HG03135 (cell line): ENCODE measurements around the gene XIRP1.
"Not testable (repeated sequence)": the region's sequence is repeated elsewhere in the genome, so short reads cannot be mapped to it uniquely, and the experiment has no call there.

ENCODE experiments used
- ATAC-seq: cut with Tn5 transposase; IDR thresholded peaks from one replicate; pipeline ENCODE4 v1.9.1; 2021; ENCODE audit warnings: mild to moderate bottlenecking, moderate library complexity; ENCODE audit not compliant: unreplicated experiment

The XIRP1 gene

DNA sequence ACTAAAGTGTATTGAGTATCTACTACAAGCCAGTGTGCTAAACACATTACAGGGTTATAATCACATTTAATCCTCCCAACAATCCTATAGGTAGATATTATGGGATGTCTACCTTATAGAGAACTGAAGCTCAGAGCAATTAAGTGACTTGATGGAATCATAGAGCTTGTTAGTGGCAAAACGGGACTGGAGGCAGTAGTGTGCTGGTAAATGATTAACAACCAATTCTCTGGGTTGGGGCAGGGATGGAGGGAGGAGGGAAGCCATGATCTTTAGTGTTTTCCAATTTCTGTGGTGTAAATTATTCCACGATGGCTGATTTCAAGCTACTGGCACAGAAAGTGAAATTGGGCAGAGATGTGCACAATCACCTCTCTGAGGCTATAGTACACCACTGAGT lies 20.5 kb downstream of the XIRP1 start:
- ATAC-seq = no peak

DNA sequence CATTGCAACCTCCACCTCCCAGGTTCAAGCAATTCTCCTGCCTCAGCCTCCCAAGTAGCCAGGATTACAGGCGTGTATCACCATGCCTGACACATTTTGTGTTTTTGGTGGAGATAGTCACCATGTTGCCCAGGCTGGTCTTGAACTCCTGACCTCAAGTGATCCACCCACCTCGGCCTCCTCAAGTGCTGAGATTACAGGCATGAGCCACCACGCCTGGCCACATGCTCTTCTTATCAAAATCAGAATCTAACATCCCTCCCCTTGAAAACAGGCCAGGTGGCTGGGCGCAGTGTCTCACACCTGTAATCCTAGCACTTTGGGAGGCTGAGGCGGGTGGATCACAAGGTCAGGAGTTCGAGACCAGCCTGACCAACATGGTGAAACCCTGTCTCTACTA lies 21.5 kb downstream of the XIRP1 start:
- ATAC-seq = not testable (repeated sequence)

DNA sequence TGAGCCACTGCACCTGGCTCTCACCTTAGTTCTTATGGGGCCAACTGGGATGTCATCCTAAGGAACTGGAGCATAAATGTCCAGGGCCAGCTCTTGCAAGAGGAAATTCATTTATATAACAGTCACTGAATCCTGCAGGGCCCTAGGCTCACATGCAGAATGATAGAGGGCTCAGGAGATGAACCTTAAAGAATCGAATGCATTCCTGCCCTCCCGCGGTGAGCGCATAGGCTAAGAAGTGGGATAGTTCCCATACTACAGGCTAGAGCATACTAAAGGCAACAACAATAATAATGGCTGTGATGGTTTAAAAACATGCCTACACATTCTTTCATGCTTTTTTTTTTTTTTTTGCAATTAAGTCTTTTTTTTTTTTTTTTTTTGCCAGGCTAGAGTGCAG lies 21.9 kb downstream of the XIRP1 start:
- ATAC-seq = no peak

DNA sequence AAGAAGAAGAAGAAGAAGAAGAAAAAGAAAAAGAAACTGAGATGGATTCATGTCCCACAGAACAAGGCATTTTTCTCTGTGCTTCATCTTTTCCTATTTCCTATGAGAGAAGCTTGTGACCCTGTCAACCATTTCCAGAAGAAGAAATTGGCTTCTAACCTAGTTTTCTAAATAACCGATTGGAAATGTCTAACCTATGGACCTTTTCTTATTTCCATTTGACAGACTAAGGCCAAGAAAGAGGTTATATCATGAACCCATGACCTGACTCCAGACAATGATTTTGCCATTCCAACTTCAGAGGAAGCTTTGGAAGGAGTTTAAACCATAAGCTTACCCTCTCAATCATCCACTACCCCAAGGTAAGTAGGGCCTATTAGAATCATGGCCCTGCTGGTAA lies 22.7 kb downstream of the XIRP1 start:
- ATAC-seq = no peak

DNA sequence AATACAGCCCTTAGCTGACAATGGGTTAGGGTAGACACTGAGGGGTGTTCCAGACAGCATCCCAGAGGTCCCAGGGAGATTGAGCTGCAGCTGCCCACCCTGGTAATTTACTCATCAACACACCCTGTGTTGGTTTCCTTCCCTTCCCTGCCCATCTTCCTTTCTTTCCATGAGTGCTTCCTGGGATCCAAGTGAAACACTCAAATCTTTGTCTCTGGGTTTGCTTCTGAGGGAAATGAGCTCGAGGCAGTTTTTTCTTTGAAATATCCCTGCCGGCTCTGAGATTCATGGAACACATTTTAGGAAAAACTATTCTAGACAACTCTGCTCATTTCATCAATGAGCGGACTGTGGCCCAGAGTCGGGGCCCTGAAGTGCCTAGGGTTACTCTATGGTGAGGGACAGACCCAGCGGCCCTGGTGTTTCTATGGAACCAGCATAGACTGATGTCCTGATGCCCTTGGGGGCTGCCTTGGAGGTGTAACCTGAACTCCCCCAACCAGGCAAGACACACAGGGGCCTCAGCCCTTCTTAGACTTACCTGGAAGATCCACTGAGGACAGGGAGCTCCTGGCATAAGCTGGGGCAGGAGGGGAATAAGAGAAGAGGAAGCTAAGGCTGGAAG lies 24.1 kb downstream of the XIRP1 start:
- ATAC-seq = no peak

DNA sequence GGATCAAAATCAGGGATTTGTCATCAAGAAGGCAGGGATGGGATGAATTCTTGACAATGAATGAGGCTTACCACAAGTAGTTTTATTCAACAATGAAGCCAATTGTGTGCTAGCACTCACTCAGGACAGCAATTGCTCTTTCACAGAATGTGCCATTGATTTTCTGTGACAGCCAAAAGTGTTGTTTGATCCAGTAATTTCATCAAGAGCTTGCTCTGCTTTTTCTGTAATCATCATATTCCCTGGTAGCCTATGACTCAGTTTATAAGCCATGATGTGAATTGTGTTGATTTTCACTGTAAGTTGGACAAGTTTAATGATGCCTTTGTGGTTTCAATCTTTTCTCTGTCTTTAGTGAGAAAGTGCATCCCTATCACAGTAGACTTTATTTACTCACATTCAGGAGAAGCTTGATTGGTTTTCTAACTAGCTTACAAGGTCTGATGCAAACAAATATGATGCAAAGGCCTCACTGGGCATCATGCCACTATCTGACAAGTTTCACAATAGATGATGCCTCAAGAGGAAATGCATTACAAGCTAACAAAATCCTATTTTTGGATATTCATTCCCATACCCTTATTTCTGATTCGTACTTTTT lies 25.4 kb downstream of the XIRP1 start:
- no peak for ATAC-seq

DNA sequence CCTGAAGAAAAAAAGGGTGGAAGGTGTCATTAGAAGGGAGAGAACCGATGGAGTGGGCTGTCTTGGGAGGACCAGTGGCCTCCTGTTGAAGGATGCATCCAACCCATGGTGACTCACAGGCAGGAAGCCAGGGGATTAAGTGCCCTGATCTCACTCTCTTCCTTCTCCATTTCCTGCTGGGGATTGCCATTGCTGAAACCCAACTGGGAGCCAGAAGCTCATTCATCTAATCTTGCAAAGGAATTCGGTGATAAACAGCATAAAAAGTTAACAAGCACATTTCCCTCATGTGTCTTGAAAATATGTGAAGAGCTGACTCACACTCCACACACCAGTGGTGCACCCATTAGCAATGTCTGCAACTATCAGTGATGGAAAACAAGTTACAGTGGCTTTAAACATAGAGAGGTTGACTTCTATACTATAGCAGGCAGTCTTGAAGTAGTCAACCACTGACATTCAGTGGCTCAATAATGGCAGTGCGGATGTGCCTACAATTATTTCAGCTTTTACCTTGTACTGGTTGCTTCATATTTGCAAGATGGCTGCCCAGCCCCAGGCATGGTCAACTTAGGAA lies 26.2 kb downstream of the XIRP1 start:
- ATAC-seq = no peak

DNA sequence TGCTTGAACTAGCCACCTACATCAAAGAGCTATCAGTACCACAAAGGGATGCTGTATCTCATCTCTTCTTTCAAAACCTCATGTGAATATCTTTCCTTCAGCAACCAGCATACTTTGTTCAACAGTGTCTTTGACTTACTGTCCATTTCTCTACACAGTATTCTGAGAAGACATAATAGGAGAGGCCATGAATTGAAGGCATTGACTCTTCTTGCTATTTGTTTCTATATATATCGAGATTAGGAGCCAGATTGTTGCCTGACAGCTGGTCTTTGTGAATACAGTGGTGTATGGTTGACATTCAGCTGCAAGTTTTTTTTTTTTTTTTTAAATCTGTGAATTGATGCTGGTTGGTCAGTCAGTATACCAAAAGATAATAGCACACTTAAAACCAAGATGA lies 26.9 kb downstream of the XIRP1 start:
- no peak for ATAC-seq

DNA sequence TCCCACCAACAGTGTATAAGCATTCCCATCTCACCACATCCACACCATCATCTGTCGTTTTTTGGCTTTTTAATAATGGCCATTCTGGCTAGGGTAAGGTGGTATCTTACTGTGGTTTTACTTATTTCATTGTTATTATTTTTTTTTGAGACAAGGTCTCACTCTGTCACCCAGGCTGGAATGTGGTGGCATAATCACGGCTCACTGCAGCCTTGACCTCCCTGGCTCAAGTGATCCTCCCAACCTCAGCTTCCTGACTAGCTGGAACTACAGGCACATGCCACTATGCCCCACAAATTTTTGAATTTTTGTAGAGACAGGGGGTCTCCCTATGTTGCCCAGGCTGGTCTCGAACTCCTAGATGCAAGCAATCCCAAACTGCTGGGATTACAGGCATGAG lies 28.0 kb downstream of the XIRP1 start:
- no peak for ATAC-seq

DNA sequence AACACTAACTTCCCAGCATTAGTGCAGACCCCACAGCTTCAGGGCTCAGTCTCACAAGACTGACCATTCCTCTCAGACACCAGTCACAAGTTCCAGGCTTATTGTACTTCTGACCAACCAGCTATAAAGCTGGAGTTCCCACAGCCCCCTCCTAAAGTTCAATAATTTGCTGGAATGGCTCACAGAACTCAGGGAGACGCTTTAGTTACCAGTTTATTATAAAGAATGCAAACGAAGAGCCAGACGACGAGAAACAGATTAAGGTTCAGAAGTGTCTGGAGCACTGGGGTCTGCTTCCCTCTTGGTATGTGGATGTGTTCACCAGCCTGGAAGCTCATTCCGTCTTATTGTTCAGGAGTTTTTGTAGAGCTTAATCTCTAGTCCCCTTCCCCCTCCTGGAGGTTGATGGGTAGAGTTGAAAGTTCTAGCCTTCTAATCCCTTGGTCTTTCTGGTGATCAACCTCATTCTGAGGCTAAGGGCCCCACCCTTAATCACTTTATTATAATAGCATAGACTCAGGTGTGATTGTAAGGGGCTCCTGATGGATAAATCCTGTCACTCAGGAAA lies 34.2 kb downstream of the XIRP1 start:
- ATAC-seq = no peak

DNA sequence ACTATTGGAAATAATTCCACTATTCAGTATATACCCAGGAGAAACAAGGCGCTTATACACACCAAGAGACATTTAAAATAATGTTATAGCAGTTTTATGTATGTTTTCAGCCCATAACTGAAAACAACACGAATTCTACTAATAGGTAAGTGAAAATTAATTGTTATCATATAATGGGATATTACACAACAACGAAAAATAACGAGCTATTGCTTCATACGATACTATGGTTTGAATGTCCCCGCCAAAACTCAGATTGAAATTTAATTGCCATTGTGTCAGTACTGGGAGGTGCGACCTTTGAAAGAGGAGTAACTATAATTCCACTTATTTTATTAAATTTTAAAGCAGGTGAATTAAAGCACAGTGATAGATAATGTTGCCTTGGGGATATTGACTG lies 35.0 kb downstream of the XIRP1 start:
- no peak for ATAC-seq

DNA sequence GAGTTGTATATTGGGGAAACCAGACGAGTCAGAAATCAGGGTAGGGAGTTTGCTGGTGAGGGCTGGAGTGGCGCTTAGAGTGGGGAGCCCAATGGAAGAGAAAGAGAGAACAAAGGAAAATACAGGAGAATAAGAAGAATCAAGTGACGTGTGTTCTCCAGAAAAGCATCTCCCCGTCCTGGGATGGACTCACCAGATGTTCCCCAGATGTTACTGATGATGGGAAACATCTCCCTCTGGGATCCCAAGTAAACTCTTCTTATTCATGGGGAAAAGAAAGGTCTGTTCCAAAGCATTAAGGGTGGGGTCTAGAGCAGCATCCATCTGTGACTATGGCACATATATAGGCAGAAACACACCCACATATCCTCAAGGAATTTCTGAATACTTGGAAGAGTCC lies 36.0 kb downstream of the XIRP1 start:
- ATAC-seq = no peak

DNA sequence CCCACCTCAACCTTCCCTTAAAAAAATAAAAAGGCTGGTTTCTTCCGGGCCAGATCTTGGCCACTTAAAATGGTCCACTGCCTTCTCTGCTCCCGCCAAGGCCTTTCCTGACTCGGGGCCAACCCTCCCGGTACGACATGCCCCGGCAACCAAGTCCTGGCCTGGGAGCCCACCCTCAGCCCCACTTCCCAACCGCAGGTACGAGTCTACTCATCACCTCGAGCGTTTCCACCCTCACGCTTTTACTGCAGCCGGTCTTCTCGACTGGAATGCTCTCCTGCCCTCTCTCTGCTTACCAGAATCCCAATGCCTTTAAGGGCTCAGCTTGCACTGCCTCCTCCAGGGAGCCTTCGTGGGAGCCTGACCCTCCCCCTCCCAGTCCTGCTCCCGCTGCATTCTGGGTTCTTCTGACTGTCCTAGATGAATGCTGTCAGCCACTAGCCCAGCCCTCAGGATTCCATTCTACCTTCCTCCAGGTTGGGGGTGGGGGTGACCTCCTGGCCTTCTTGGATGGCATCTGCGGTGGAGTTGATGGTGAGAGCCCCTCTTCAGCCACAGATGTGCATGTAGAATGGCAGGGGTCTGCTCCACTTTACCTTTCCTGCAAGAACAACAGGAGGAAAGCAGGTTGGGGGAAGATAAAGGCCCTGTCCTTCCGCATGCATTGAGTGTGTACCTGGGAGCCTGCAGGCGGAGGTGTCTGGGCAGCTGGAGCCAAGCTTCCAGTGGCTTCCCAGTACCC lies 37.9 kb downstream of the XIRP1 start:
- no peak for ATAC-seq

DNA sequence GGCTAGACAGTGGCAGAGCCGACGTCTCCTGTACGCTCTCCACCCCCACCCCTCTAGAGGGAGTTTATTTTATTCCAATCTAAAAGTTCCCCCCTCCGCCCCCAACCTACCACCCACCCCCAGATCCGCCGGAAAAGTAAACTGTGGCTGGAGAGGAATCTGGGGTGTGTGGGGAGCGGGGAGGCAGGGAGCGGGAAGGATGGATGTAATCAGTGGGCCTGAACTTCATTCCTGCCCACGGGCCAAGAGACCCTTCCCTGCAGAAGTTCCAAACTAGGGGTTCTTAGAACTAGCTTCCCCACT lies 38.5 kb downstream of the XIRP1 start:
- no peak for ATAC-seq

DNA sequence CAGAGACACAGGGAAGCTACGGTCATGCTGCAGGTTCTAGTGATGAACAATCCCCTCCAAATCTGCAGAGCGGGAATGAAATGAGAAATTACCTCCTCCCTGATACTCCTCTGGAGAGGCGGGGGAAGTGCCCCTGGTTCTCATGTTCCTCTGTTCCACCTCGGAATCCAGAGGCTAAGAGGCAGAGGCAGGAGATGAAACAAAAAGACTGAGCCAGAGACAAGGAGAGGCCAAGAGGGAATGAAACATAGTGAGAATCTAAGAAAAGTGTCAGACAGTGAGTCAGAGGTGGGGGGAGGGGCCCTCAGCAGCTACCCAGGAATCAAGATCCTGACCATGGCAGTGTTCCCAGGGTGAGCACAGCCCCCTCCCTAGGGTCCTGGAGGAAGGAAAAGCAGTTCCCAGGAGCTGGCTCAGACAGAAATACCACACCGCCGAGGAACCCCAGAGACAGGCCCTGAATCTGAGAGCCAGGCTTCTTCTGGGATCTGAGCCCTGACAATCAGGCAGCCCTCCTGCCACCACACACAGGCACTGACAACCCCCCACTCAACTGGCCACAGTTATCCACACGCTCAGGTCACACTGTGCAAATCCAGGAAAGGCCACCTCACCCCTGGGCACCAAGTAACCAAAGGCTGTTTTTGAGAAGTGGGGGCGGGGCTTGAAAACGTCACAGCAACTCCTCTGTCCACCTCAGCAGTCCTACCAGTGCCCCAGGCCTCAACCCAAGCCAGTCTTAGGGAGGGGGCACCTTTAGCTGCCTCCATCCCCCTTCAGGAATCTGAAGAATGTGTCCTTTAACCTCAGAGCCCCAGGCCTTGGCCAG lies 41.4 kb downstream of the XIRP1 start:
- ATAC-seq = no peak

DNA sequence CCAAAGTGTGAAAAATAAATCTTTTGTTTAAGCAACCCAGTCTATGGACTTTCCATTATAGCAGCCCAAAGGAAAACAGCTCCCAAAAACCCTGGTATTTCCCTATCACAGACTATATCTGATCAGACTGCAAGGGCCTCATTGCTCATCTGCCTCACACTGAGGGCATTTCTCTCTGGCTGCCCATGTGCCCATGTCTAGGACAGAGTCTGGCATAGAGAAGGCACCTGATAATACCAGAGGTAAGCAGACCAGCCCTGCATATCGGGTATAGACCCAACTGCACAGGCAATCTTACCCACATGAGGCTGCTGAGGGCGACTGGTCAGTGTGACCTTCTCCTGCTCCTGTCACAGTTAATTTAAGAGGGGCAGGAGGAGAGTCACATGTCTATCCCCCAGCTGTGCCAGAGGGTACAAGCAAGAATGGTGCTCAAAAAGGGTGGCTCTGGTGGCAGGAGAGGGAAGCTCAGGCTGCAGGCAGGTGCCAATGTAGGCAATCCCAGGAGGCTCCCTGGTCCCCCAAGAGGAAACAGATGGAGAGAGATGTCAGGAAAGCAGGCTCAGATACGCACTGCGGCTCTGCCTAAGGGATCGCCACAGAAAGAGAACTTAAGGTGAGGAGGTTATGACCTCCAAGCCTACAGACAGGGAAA lies 42.1 kb downstream of the XIRP1 start:
- no peak for ATAC-seq

DNA sequence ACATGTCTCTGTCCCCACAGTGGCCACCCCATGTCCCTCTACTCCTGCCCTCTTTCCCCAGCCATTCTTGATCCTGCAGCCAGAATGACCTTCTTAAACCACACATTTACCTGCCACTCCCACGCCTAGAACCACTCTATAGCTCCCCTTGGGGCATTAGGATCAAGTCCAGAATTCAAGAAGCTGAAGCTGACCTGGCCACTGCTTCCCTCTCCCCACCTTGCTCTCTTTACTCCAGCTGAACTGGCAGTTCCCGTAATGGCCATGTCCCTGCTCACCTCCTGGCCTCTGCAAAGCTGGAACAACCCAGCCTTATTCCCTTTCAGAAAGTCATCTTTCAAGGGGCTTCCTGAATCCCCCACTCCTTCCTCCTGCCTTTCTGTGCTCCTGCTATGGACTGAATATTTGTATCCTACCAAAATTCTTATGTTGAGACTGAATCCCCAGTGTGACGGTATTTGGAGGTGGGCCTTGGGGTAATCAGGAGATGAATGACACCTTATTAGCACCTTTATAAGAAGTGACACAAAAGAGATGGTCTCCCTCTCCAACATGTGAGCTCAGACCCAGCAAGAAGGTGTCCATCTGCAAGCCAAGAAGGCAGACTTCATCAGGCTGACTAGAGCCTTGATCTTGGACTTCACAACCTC lies 42.8 kb downstream of the XIRP1 start:
- ATAC-seq = no peak

DNA sequence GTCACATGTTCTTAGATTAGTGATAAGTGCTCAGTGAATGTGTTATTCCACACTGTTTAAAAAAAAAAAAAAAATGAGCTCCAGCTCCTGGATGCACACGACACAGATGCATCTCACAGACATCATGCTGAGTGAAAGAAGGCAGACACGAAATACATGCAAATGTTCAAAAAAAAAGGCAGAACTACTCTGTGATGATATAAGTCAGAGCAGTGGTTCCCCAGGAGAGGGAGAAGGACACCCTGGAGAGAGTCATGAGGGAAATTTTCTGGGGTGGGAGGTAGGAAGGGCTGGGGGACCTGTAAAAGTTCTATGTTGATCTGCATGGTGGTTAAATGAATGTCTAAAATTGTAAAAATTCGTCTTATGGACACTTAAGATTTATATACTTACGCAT lies 43.3 kb downstream of the XIRP1 start:
- ATAC-seq = no peak

DNA sequence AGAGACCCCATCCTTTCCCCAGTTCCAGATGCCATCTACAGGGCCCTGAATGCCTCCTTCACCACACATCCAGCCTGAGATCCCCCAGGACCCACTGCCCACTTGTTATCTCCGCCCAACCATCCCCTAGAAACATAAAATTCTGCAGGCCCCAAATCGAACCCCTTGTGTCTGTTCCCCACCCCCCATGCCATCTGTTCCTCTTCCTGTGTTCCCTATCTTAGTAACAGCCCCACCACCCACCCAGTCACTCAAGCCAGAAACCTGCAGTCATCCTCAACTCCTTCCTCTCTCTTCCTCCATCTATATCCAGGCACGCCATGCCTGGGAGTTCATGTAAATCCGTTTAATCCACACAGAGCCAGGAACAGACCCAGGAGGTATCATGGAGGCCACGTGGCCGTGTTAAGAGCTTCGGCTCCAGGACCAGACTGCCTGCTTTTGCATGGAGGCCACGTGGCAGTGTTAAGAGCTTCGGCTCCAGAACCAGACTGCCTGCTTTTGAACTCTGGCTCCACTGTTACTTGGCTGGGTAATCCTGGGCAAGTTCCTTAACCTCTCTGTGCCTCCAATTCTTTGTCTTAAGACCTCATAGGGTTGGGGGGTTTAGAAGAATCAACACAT lies 43.8 kb downstream of the XIRP1 start:
- no peak for ATAC-seq
